GM12892 (cell line): ENCODE measurements around the gene KIAA0040.

Experiments
- POLR2AphosphoS5 ChIP-seq: IDR thresholded peaks from 2 replicates; pipeline ENCODE4 v1.6.1; 2011; ENCODE audit warnings: low read depth, low read length, control low read depth
- TAF1 ChIP-seq: IDR thresholded peaks from 2 replicates; pipeline ENCODE4 v1.6.1; 2011; ENCODE audit warnings: low read depth, mild to moderate bottlenecking, control low read depth, low read length, borderline replicate concordance

DNA sequence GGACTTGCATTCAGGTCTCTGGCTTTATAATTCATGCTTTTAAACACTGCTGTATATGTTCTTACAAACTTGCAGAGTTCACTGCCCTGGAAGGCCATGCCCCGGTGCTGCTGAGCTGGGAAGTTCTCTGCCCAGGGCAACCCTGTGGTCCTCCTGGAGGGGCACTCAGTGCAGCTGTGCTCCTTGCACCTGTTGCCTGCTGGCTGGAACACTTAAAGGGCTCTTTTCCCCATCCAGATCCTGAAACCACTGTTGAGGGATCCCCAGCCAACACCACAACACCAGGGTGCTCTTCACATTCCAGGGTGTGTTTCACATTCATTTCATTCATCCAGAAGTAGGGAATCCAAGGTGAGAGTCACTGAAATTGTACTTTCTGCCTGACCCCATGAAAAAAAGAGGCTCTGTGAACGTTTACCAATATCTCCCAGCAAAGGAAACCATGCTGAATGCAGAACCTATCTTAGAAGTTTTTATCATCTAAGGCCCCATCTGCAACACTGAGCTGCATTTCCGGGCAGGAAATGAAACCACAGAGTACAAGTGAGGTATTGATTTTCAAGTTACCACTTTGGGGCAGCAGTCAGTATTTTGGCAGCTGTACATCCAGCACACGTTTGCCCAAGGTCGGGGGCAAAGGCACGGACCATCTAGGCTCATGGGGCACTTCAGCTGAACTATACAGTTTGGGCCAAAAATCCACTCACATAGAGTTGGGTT, 16.4 kb upstream of the KIAA0040 start:
- no peak for TF ChIP-seq TAF1
- 0 out of 2 replicates have a peak, but pooled peaks have one; percentile 10 for TF ChIP-seq POLR2AphosphoS5
